HepG2 (cell line): ENCODE results near the gene SPX. TPM values are rescaled to one million over a fixed set of nuclear protein-coding genes. Genes with fewer than 3 reads are reported as not detected.

Experiments used
- ATAC-seq: fragments of 200-7000 bp; cut with Tn5 transposase; 3 replicates; pipeline ENCODE4 v1.9.1; 2020; ENCODE audit warnings: mild to moderate bottlenecking, moderate library complexity
- BruUV-seq: library from RNA; stranded (reverse); fragments of 400-500 nt; replicated peaks from 2 replicates; lab custom pipeline; 2021; lab: Mats Ljungman, UMichigan
- CTCF ChIA-PET: fragments of 300-600 bp; formaldehyde crosslinking; extraction: SDS; loops from one replicate; lab custom pipeline; 2021; ENCODE audit warnings: low total read pairs, inconsistent platforms, low intra/inter-chr PET ratio; lab: Yijun Ruan, JAX
- POLR2A ChIA-PET: fragments of 350-600 bp; sonication (Branson Sonifier 250); formaldehyde crosslinking; loops from one replicate; lab custom pipeline; 2020; ENCODE audit warnings: antibody characterized with exemption, inconsistent platforms; lab: Yijun Ruan, JAX
- DNase-seq: peaks from one replicate; pipeline ENCODE4 v3.0.0-alpha.2; 2015; ENCODE audit warnings: low spot score
- FAIRE-seq: peaks from 3 replicates; lab custom pipeline; 2011; peaks lifted over from hg19 to GRCh38; lab: Jason Lieb, UNC
- H2AFZ ChIP-seq: one replicate; pipeline ENCODE4 v1.6.1; 2011; ENCODE audit warnings: low read length, inconsistent platforms
- H3K27ac ChIP-seq: fragments of 300-600 bp; 3 replicates; pipeline ENCODE4 v1.8.0; 2011; ENCODE audit warnings: mixed run types, mild to moderate bottlenecking, mixed read lengths, low read length, inconsistent platforms; ENCODE audit not compliant: insufficient read depth; ENCODE audit errors: extremely low read length
- H3K27me3 ChIP-seq, 2 experiments: fragments of 200-600 bp in 1 of 2; 2 replicates in 1 of 2; 3 replicates in 1 of 2; pipeline versions ENCODE4 v1.6.0 to v1.8.0; 2011; ENCODE audit warnings: low read length in 2 of 2, mild to moderate bottlenecking in 2 of 2, moderate library complexity in 2 of 2, inconsistent platforms in 1 of 2; ENCODE audit not compliant: insufficient read depth in 2 of 2, control insufficient read depth in 1 of 2
- H3K36me3 ChIP-seq, 2 experiments: fragments of 200-600 bp in 1 of 2; replicated peaks in 1 of 2; 2 replicates in 1 of 2; 3 replicates in 1 of 2; pipeline versions ENCODE4 v1.5.1 to v1.8.0; 2011; ENCODE audit warnings: low read length in 2 of 2, inconsistent platforms in 1 of 2; ENCODE audit not compliant: insufficient read depth in 2 of 2, control insufficient read depth in 1 of 2
- H3K4me1 ChIP-seq: 2 replicates; pipeline ENCODE4 v1.5.1; 2012; ENCODE audit warnings: low read length, inconsistent platforms; ENCODE audit not compliant: insufficient read depth
- H3K4me2 ChIP-seq: 2 replicates; pipeline ENCODE4 v1.6.0; 2011; ENCODE audit warnings: low read depth, low read length, inconsistent platforms
- H3K4me3 ChIP-seq, 3 experiments: fragments of 200-600 bp in 1 of 3; sonication (generic), shearing (Covaris generic) in 1 of 3; replicated peaks in 1 of 3; 2 replicates each; pipeline ENCODE4 v1.5.1; 2011 to 2016; ENCODE audit warnings: low read length in 3 of 3, inconsistent platforms in 2 of 3, low read depth in 2 of 3, mild to moderate bottlenecking in 2 of 3, control low read depth in 1 of 3, mixed read lengths in 1 of 3; ENCODE audit not compliant: insufficient read depth in 1 of 3
- H3K79me2 ChIP-seq: one replicate; pipeline ENCODE4 v1.6.1; 2011; ENCODE audit warnings: low read length, inconsistent platforms; ENCODE audit not compliant: insufficient read depth
- H3K9ac ChIP-seq: 2 replicates; pipeline ENCODE4 v1.6.0; 2011; ENCODE audit warnings: mild to moderate bottlenecking, low read depth, low read length, inconsistent platforms; ENCODE audit not compliant: insufficient read depth
- H3K9me3 ChIP-seq: 2 replicates; pipeline ENCODE4 v1.5.1; 2012; ENCODE audit warnings: mild to moderate bottlenecking, low read length
- H4K20me1 ChIP-seq: 2 replicates; pipeline ENCODE4 v1.6.0; 2011; ENCODE audit warnings: inconsistent platforms, mild to moderate bottlenecking, low read length, moderate library complexity; ENCODE audit not compliant: insufficient read depth
- AGO2 ChIP-seq: fragments of 200-400 bp; formaldehyde crosslinking; optimal IDR thresholded peaks from 2 replicates; pipeline ENCODE3; 2017; ENCODE audit warnings: mild to moderate bottlenecking, low read depth, low read length, moderate library complexity
- AHR ChIP-seq: IDR thresholded peaks from 2 replicates; pipeline ENCODE4 v1.6.1; 2018; ENCODE audit warnings: missing genetic modification reagents, missing compliant biosample characterization
- KAT7 ChIP-seq: IDR thresholded peaks from 2 replicates; pipeline ENCODE4 v1.6.1; 2018; ENCODE audit warnings: borderline replicate concordance, missing compliant biosample characterization
- KAT8 ChIP-seq: IDR thresholded peaks from 2 replicates; pipeline ENCODE4 v1.6.1; 2016; ENCODE audit warnings: missing genetic modification reagents, missing compliant biosample characterization
- KLF12 ChIP-seq: sonication (generic); formaldehyde crosslinking; IDR thresholded peaks from 2 replicates; pipeline ENCODE4 v1.4.0; 2020; ENCODE audit warnings: missing genetic modification reagents, borderline replicate concordance
- KLF9 ChIP-seq: IDR thresholded peaks from 2 replicates; pipeline ENCODE4 v1.6.1; 2016; ENCODE audit warnings: low read depth
- MTA1 ChIP-seq: sonication (generic); formaldehyde crosslinking; IDR thresholded peaks from 2 replicates; pipeline ENCODE4 v1.4.0; 2020; ENCODE audit warnings: missing genetic modification reagents, mild to moderate bottlenecking, borderline replicate concordance
- MTF2 ChIP-seq: sonication (generic); formaldehyde crosslinking; IDR thresholded peaks from 2 replicates; pipeline ENCODE4 v1.5.0; 2020; ENCODE audit warnings: missing genetic modification reagents, borderline replicate concordance
- MZF1 ChIP-seq: sonication (generic); formaldehyde crosslinking; IDR thresholded peaks from 2 replicates; pipeline ENCODE4 v1.8.1; 2023; ENCODE audit warnings: mild to moderate bottlenecking, missing genetic modification reagents, borderline replicate concordance
- NFKBIZ ChIP-seq: IDR thresholded peaks from 2 replicates; pipeline ENCODE4 v1.6.1; 2018; ENCODE audit warnings: missing genetic modification reagents, missing compliant biosample characterization
- POLR2A ChIP-seq, 2 experiments: IDR thresholded peaks; 2 replicates each; pipeline ENCODE4 v1.6.1; 2011; ENCODE audit warnings: low read depth in 2 of 2, low read length in 2 of 2, mild to moderate bottlenecking in 1 of 2, moderate library complexity in 1 of 2; ENCODE audit not compliant: insufficient read depth in 1 of 2
- SYNCRIP ChIP-seq: fragments of 200-400 bp; formaldehyde crosslinking; IDR thresholded peaks from 2 replicates; pipeline ENCODE4 v1.6.1; 2018; ENCODE audit warnings: mild to moderate bottlenecking, low read depth, low read length; ENCODE audit not compliant: insufficient read depth
- TMF1 ChIP-seq: sonication (generic); formaldehyde crosslinking; IDR thresholded peaks from 2 replicates; pipeline ENCODE4 v1.8.1; 2022; ENCODE audit warnings: low read depth, missing genetic modification reagents
- XBP1 ChIP-seq: sonication (generic); formaldehyde crosslinking; IDR thresholded peaks from 2 replicates; pipeline ENCODE4 v1.5.0; 2020; ENCODE audit warnings: missing genetic modification reagents
- ZKSCAN5 ChIP-seq: sonication (generic); formaldehyde crosslinking; IDR thresholded peaks from 2 replicates; pipeline ENCODE4 v1.5.1; 2020; ENCODE audit warnings: mild to moderate bottlenecking, missing genetic modification reagents
- ZNF350 ChIP-seq: sonication (generic); formaldehyde crosslinking; IDR thresholded peaks from 2 replicates; pipeline ENCODE4 v1.4.0; 2020; ENCODE audit warnings: mild to moderate bottlenecking, low read depth, missing genetic modification reagents, borderline replicate concordance
- ZNF446 ChIP-seq: sonication (generic); formaldehyde crosslinking; IDR thresholded peaks from 2 replicates; pipeline ENCODE4 v1.5.0; 2020; ENCODE audit warnings: mild to moderate bottlenecking, missing genetic modification reagents
- ZNF562 ChIP-seq: sonication (generic); formaldehyde crosslinking; IDR thresholded peaks from 2 replicates; pipeline ENCODE4 v1.8.0; 2022; ENCODE audit warnings: missing genetic modification reagents, borderline replicate concordance
- ZNF674 ChIP-seq: sonication (generic); formaldehyde crosslinking; IDR thresholded peaks from 2 replicates; pipeline ENCODE4 v1.5.0; 2020; ENCODE audit warnings: low read depth, mild to moderate bottlenecking, missing genetic modification reagents
- ZNF709 ChIP-seq: sonication (generic); formaldehyde crosslinking; IDR thresholded peaks from 2 replicates; pipeline ENCODE4 v1.5.0; 2020; ENCODE audit warnings: mild to moderate bottlenecking, missing genetic modification reagents
- WGBS: methylation state at CpG from one replicate; pipeline ENCODE4 v1.1.6; 2017; ENCODE audit warnings: low lambda C conversion rate; 5-methylcytosine and 5-hydroxymethylcytosine counted together
- in situ Hi-C: cut with HindIII; loops from 2 replicates; pipeline ENCODE4 v1.10.0; 2017; ENCODE audit warnings: low pct_unique_long_range_greater_than_20kb; ENCODE audit not compliant: extremely low pct_ligation_motif_present
- intact Hi-C: fragments of 100-400 bp; cut with micrococcal nuclease; formaldehyde crosslinking; loops from one replicate; pipeline ENCODE4 v1.10.0; 2022; ENCODE audit not compliant: unreplicated experiment
- polyA plus RNA-seq, 8 experiments: library from polyadenylated mRNA; depleted of rRNA in 3 of 8; stranded (reverse) in 7 of 8; unstranded in 1 of 8; fragments of >200 nt; fragmentation: Illumina TruSeq in 4 of 8; extraction: Trizol in 4 of 8; gene quantifications; 2 replicates each; pipeline versions ENCODE4 v1.2.1 to v1.2.3, GENCODE V29; 2011 to 2016; ENCODE audit warnings: low read depth in 4 of 8, missing spikeins in 1 of 8, mixed read lengths in 1 of 8; ENCODE audit not compliant: insufficient read depth in 1 of 8
- total RNA-seq, 5 experiments: library from RNA; depleted of rRNA; stranded (reverse); fragments of >200 nt; fragmentation: Illumina TruSeq; extraction: Trizol; gene quantifications; 2 replicates each; pipeline ENCODE4 v1.2.3, GENCODE V29; 2016; ENCODE audit warnings: low read depth in 1 of 5
- TF ChIP-seq, protein P1 (sequence below): sonication (generic); formaldehyde crosslinking; IDR thresholded peaks from 2 replicates; pipeline ENCODE4 v1.5.1; 2020; ENCODE audit warnings: missing genetic modification reagents, mild to moderate bottlenecking, borderline replicate concordance
- TF ChIP-seq, protein P2 (sequence below): sonication (generic); formaldehyde crosslinking; IDR thresholded peaks from 2 replicates; pipeline ENCODE4 v1.4.0; 2020; ENCODE audit warnings: mild to moderate bottlenecking, missing genetic modification reagents
- TF ChIP-seq, protein P3 (sequence below): IDR thresholded peaks from 2 replicates; pipeline ENCODE4 v1.6.1; 2016

The SPX gene
- total and polyA plus RNA-seq, 2 of the 13 experiments (the other 11 are each of a cell fraction or from before 2014, with no cell fraction given), result 0.07 to 0.16 TPM

DNA sequence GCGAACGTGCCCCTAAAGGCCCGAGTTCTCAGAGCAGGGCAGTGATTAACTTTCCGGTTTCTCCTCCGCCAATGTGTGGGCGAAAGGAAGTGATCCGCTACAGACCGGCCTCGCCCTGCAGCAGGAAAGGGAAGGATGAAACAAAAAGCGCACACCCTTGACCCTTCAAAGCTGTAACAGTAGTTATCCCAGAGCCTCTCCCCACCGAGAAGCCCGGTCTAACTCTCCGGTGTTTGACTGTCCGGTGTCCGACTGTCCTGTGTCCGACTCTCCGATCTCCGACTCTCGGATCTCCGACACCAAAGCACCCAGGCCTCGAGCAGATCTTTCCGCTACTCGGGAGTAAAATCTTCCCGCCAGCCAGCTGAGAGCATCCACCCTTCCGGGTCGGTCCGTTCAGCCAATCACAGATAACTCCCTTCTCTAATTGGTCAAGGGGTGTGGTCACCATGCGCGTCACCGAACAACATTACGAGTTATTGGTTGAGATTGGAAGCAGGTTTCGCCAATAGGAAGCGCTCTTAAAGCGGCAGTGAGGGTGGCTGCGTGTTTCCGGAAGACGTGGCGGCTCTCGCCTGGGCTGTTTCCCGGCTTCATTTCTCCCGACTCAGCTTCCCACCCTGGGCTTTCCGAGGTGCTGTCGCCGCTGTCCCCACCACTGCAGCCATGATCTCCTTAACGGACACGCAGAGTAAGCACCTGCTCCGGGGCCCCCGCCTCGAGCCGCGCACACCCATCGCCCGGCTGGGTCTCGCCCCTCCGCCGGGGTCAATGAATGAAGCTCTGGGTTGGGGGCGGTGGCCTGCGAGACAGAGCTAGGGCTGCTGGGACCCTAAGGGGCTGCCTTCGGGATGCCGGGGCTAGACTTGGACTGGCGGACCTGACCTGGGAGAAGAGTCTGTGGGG, 24.6 kb upstream of the SPX start, which contains the start of the genes GOLT1B and RECQL (continued):
- TF ChIP-seq, protein P1, sequence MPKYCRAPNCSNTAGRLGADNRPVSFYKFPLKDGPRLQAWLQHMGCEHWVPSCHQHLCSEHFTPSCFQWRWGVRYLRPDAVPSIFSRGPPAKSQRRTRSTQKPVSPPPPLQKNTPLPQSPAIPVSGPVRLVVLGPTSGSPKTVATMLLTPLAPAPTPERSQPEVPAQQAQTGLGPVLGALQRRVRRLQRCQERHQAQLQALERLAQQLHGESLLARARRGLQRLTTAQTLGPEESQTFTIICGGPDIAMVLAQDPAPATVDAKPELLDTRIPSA (CRISPR knock-in tag), result no peak
- TF ChIP-seq, protein P2, sequence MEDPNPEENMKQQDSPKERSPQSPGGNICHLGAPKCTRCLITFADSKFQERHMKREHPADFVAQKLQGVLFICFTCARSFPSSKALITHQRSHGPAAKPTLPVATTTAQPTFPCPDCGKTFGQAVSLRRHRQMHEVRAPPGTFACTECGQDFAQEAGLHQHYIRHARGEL (CRISPR knock-in tag), result no peak
- TF ChIP-seq, protein P3, sequence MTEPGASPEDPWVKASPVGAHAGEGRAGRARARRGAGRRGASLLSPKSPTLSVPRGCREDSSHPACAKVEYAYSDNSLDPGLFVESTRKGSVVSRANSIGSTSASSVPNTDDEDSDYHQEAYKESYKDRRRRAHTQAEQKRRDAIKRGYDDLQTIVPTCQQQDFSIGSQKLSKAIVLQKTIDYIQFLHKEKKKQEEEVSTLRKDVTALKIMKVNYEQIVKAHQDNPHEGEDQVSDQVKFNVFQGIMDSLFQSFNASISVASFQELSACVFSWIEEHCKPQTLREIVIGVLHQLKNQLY (CRISPR knock-in tag), result no peak
- TF ChIP-seq MTA1 (CRISPR knock-in tag) (no peak), KAT7 (no peak), POLR2A (IDR thresholded peaks at IDR 0.05; ENCODE audit: insufficient read depth in 1 of 2, low read depth in 2 of 2, low read length in 2 of 2) (peak; percentile 48 to 92), ZNF350 (CRISPR knock-in tag) (peak; percentile 77; the same call in 1 of the 2 replicates)

DNA sequence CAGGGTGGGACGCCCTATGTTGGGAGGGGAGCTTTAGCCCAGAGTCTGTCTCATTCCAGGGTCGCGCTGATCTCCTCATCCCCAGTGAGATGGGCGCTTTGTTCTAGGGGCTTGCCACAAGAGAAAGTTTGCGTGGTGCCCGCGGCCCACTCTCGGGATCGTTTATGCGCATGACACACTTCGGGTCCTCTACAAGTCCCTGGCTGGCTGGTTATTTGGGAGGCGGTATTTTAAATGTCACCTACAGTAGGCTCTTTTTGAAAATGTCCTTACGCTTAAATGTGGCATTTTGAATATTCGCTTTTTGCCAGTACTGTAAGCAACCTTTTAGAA, 24.0 kb upstream of the SPX start:
- ChIA-PET POLR2A (interaction anchor here (1.2 to 1.9 kb wide), 3 partner anchors 10 to 65 kb away, joined by 4 to 7 read pairs (median 5); partner anchors contain the start of gene PYROXD1), CTCF (no interaction called here)
- H2AFZ ChIP-seq, result no peak overlapping the region
- 2% methylated on average over 12 of the region's 14 CpGs for WGBS
- in situ Hi-C loops (loop anchor here (25.0 kb wide), 1 partner anchor 535 kb away; the partner anchor contains the start of gene CMAS), intact Hi-C loops (loop anchor here (10.0 kb wide), 1 partner anchor 153 kb away; the partner anchor contains the start of gene LDHB)
- no peaks in the 10 kb centered on the region for H3K9me3 ChIP-seq
- H3K9ac ChIP-seq, result peak overlapping the region; percentile 88
- ATAC-seq, result no peak
- H3K4me1 ChIP-seq, result peaks cover 33% of the 10 kb centered on the region
- no TSS peak for BruUV-seq
- no peaks in the 10 kb centered on the region; a peak in 1 of 5 replicates for H3K27me3 ChIP-seq
- H3K36me3 ChIP-seq, result peaks cover 1 to 9% of the 10 kb centered on the region in 2 experiments; a peak in 2 of 5 replicates
- peak overlapping the region; percentile 90 for H3K27ac ChIP-seq
- peak overlapping the region; percentile 76 for H3K4me2 ChIP-seq
- H3K4me3 ChIP-seq, result peak overlapping the region; percentile 87 to 95 (median 95)
- H4K20me1 ChIP-seq, result peaks cover 3% of the 10 kb centered on the region; the same call in 1 of the 2 replicates
- H3K79me2 ChIP-seq, result peaks cover 55% of the 10 kb centered on the region
- DNase-seq, result peak; percentile 11
- no peak for FAIRE-seq
- TF ChIP-seq ZNF709 (CRISPR knock-in tag), result 0 out of 2 replicates have a peak, but pooled peaks have one; percentile 45
- no peak for TF ChIP-seq TMF1 (CRISPR knock-in tag)
- no peak for TF ChIP-seq MZF1 (CRISPR knock-in tag)
- no peak for TF ChIP-seq KAT8 (CRISPR knock-in tag)
- TF ChIP-seq ZNF446 (CRISPR knock-in tag), result 0 out of 2 replicates have a peak, but pooled peaks have one; percentile 30
- TF ChIP-seq ZNF562 (CRISPR knock-in tag), result no peak
- TF ChIP-seq KLF12 (CRISPR knock-in tag), result no peak
- TF ChIP-seq AGO2, result peak; percentile 14
- no peak for TF ChIP-seq NFKBIZ (CRISPR knock-in tag)
- TF ChIP-seq KLF9, result no peak
- no peak for TF ChIP-seq XBP1 (CRISPR knock-in tag)
- TF ChIP-seq ZNF674 (CRISPR knock-in tag), result no peak
- no peak for TF ChIP-seq SYNCRIP
- TF ChIP-seq AHR (CRISPR knock-in tag), result 0 out of 2 replicates have a peak, but pooled peaks have one; percentile 14
- no peak for TF ChIP-seq MTF2 (CRISPR knock-in tag)
- TF ChIP-seq ZKSCAN5, result no peak
